GM21737 (cell line): ENCODE measurements around the gene FAM163B.
"Not testable (repeated sequence)": the region's sequence is repeated elsewhere in the genome, so short reads cannot be mapped to it uniquely, and the experiment has no call there.

Experiments used
- ATAC-seq: cut with Tn5 transposase; IDR thresholded peaks from one replicate; pipeline ENCODE4 v1.9.1; 2021; ENCODE audit warnings: mild to moderate bottlenecking, moderate library complexity; ENCODE audit not compliant: unreplicated experiment

FAM163B gene

GRCh38 chr9:133640160-133640559 is 31.0 kb upstream of the FAM163B start:
- no peak for ATAC-seq

GRCh38 chr9:133639613-133640012 is 30.4 kb upstream of the FAM163B start:
- no peak for ATAC-seq

DNA sequence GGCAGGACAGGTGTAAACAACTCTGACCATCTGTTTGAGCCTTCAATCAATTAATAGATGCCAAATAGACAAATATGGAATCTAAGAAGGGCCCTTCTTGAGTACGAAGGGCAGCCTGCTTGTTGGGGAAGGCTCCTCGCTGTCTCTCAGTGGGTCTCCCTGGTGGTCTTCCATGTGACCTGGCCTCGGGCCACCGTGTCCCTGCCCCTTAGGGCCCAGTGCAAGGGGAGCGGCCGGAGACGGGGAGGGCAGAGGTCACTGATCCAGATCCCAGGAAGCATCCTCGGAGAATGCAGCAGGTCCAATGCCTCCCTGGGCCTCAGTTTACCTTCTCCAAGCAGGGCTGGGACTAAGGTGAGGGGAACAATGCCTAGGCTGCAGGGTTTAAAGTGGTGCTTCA is 29.5 kb upstream of the FAM163B start:
- ATAC-seq, result no peak

- no peak for ATAC-seq
These were observed 28.9 kb upstream of the FAM163B start for GRCh38 chr9:133638076-133638475.

GRCh38 chr9:133637451-133638055 is 28.4 kb upstream of the FAM163B start:
- ATAC-seq, result no peak

GRCh38 chr9:133636902-133637301 is 27.7 kb upstream of the FAM163B start:
- no peak for ATAC-seq

DNA sequence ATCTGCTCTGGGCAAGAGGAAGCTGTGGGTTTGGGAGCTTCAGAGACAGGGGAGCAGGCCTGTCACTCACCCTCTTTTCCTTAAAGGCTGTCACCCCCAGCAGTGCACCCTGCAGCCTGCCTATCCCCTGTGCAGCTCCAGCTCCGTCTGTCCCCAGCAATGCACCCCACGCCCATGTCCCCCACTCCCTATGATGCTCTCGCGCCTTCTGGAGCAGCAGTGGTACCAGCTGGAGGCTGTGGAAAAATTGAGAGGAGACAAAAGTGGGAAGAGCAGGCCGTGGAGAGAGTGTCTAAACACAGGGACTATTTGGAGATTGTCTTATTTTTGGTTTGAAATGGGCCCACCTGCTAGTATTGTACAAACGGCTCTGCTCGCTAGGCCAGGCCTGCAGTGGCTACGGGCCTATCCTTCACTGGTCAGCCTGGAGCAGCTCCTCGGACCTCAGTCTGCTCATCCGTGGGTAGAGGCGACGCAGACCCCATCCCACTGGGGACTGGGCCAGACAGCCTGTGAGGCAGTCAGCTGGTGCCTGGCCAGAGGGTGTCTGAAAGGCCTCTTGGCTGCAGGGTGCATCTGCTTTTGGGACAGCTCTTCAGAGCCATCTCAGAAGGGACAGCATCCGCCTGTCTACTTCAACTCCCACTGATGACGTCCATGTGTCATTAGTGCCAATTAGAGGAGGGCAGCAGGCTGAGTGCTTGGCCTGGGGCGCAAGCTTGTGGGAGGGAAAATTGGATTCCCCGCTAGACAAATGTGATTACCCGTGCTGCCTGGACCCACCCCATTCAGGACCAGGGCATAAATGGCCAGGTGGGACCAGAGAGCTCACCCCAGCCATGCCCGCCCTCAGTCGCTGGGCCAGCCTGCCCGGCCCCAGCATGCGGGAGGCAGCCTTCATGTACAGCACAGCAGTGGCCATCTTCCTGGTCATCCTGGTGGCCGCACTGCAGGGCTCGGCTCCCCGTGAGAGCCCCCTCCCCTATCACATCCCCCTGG is 26.6 kb upstream of the FAM163B start, which contains the start of gene DBH:
Gene DBH (plus strand): TSS at position 831 of the 999 bp plus-strand sequence. CDS start 9 bp downstream, at position 840.
- no peak for ATAC-seq

DNA sequence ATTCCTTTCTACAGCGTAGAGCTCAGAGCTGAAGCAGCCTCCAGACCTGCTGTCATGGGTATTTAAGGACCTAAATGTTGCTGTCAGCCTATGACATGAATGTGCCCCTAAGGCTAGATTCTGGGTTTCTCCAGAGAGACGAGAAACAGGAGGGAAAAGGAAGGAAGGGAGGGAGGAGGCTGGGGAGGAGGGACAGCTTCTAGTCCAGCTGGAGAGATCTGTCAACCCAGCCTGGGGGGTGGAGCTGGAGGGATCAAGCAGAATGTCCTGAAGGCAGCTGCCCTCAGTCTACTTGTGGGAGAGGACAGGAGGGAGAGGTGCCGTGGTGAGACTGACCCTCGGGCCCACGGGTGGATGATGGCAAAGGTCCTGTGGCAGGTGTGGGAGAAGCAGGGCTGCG is 25.9 kb upstream of the FAM163B start:
- ATAC-seq, result no peak

- no peak for ATAC-seq
These were observed 25.0 kb upstream of the FAM163B start for GRCh38 chr9:133634081-133634691.

DNA sequence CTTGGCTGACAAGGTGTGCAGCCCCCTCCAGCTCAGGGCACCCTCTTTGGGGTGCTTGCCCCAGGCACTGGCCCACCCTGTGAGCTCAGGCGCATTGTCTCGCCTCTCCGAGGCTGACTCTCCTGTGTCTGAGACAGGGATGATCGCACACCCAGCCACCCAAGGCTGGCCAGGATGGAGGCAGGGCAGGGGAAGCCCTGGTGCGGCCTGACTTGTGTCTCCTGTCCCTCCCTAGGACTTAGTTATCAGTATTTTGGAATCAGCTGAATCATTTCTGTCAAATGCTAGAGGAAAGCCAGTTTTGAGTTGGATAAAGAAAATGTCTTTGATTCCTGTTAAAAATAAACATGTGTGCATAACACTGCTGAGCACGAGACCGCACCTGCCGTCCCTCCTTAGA is 24.5 kb upstream of the FAM163B start:
- ATAC-seq, result no peak

DNA sequence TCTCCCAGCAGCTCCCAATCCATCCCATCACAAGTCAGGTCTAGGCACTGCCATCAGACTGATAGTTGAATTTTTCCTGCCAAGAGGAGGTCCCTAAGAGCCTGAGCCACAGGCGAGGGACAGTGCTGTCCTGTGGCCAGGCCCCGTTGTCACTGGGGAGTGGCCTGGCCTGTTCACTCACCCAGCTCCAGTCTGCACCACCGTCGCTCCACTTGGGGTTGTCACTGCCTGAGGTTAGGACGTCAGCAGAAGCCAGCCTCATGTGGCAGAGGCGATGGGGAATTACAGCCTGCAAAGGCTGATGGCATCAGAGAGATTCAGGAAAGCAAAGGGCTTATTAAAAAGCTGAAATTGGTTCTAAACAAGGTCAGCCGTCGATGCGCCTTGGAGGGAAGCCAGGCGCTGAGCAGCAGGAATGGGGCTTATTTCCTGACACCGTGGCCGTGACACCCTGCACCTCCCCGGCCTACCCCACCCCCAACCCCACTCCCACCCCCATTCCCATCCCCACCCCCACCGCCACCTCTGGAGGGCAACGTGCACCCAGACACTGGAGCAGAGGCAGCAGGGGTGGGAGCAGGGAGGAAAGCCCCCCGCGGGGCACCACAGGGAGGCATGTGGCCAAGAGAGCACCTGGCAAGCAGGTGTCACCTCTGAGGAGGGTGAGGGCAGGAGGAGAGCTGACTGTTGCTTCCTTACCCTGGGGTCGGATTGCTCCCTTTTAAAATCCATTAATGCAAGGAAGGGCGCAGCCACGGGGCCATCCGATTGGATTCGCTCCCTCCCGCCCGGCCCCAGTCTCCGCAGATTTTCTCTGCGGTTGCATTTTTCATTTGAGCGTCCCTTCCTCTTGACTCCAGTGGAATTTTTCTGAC is 23.9 kb upstream of the FAM163B start:
- no peak for ATAC-seq

- ATAC-seq, result no peak
These were observed 21.9 kb upstream of the FAM163B start for GRCh38 chr9:133631111-133631510.

DNA sequence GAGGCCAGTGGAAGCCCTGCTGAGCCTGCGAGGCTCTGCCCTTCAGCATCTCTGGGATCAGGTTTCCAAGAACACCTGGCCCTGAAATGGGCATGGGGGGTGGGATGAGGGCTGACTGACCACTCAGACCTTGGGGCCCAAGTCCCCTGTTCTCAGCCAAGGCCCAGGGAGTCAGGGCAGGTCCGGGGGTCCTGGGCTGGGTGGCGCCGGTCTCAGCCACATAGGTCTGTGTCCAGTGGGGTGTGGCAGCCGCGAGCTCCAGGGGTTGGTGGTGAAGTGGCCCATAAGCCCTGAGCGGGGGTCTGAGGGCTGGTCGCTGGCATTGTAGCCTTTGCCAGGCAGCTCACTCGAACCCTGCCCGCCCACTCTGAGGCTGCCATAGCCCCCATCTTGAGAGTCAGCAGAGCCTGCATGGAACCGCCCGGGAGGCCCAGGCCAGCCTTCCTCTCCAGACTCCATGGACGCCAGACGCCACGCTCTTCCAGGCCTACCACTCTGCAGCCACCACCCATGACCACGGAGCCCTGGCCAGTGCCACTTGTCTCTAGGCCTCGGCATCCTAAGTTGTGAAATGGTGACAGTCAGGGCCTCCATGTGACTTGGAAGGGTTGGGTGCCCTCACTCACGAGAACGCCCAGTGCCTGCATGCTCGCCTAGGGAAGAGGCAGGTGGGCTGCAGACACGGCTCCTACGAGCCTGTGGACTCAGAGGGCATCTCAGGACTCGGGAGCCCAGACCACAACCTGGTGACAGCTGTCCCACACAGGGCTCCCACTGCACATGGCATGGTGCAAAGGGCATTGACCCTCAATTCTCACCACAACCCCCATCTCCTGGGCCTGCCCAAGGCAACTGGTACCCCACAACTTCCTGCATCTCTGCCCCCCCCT is 20.3 kb upstream of the FAM163B start:
- no peak for ATAC-seq

GRCh38 chr9:133628766-133629165 is 19.6 kb upstream of the FAM163B start:
- ATAC-seq, result no peak

- no peak for ATAC-seq
These were observed 18.2 kb upstream of the FAM163B start for GRCh38 chr9:133627341-133627740.

DNA sequence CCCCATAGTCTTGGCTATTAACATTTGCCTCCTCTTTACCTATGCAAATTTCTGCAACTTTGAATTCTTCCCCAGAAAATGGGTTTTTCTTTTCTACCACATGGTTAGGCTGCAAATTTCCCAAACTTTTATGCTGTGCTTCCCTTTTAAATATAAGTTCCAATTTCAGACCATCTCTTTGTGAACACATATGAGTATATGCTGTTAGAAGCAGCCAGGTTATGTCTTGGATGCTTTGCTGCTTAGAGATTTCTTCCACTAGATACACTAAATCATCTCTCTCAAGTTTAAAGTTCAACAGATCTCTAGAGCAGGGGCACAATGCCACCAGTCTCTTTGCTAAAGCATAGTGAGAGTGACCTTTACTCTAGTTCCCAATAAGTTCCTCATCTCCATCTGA is 16.8 kb upstream of the FAM163B start:
- ATAC-seq, result not testable (repeated sequence)

- no peak for ATAC-seq
These were observed 13.4 kb upstream of the FAM163B start for GRCh38 chr9:133622555-133622954.

GRCh38 chr9:133621725-133622267 is 12.6 kb upstream of the FAM163B start:
- no peak for ATAC-seq

GRCh38 chr9:133619791-133620190 is 10.6 kb upstream of the FAM163B start:
- ATAC-seq, result no peak
